HG03520 (cell line): ENCODE measurements around the gene ACOT12.
"Not testable (repeated sequence)": the region's sequence is repeated elsewhere in the genome, so short reads cannot be mapped to it uniquely, and the experiment has no call there.

ENCODE experiments used
- ATAC-seq: cut with Tn5 transposase; IDR thresholded peaks from one replicate; pipeline ENCODE4 v1.9.1; 2021; ENCODE audit warnings: mild to moderate bottlenecking, moderate library complexity; ENCODE audit not compliant: unreplicated experiment

The ACOT12 gene

DNA sequence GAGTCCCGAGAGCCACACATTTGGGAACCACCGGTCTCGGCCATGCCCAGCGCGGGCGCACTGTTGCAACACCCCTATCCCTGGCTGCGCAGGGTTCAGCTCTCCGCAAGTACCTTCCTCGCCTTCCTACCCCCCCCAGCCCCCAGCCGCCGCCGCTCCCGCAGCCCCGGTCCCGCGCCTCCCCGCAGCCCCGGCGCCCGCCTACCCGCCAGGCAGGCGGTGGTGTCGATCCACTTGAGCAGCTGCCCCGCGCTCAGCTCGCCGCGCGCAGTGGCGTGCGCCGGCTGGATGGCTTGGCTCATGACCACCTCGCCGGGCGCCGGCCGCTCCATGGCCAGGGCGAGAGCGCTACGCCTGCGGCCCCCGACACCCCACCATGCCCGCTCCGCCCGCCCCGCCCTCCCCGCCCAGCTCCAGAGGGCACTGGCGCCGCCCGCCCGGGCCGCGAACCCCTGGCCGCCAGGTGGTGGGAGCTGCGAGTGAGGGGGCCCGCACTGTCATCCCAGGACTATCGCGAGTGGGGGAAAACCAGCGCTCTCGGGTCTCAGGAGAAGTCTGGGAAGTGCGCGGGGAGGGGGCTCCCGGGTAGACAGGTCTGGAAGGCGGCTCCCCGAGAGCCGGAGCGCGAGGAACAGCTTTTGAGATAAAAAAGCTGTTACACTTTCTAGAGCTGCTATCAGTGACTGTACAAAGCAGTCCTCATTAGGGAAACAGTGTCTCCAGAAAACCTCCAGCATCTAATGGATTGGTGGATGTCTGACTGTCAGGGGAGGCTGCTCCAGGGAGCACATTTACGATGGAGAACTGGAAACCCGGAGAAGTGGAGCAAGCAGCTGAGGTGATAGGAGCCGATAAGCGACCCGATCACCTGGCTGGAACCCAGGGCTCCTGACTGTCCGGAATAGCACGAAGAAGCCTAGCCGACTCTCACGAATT lies at the start of gene ACOT12:
ACOT12 (minus strand) TSS at position 352 of the 936 bp plus-strand sequence; CDS start at position 332, 20 bp downstream.
- ATAC-seq = no peak

DNA sequence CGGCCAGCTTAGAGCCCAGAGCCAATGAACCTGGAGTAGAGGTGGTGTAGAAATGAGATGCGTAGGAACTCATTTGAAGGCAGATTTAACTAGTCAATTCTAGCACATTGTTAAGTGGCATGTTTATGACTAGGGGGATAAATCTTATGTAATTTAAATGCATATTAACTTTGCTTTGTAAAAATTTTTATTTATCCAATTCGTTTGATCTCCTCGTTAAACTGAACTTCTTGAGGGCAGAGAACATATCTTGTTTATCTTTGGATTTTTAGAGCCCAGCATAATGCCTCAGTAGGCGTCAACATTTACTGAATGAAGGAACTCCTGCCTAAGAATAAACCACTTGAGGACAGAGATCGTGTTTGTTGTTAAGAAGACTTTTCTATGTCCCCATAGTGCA lies 41.1 kb upstream of the ACOT12 start:
- ATAC-seq = no peak

DNA sequence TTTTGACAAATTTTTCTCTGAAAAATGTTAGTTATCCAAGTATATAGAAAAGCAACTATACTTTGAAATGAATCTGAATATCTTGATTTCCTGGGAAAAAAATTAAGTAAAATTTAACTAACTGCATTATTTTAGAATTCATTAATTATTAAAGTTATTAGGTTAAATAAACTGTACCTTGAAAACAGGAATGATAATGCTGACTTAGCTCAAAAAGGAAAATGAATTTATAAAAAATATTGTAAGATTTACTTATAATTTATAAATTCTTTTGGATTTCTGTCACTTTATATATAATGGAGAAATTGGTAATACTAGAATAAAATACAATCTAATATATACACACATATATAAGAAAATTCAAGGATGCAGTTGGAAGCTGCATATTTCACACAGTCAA lies 36.1 kb upstream of the ACOT12 start:
- no peak for ATAC-seq

DNA sequence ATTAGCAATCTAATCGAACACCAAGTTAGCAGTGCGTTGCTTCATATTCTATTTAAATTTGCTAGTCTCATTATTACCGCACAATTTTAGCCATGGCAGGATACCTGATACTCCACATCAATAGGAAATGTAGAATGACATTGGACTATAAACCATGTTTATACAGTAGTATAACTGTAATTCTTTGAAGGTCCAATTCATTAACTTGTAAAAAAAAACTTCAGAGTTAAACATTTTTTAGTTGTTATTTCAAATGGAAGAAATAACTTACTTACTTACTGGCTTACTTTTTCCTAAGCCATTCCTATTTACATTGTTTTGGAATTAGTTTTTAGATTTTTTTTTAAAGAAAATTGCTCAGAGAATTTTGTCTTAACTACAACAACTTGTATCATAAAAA lies 35.4 kb upstream of the ACOT12 start:
- no peak for ATAC-seq

DNA sequence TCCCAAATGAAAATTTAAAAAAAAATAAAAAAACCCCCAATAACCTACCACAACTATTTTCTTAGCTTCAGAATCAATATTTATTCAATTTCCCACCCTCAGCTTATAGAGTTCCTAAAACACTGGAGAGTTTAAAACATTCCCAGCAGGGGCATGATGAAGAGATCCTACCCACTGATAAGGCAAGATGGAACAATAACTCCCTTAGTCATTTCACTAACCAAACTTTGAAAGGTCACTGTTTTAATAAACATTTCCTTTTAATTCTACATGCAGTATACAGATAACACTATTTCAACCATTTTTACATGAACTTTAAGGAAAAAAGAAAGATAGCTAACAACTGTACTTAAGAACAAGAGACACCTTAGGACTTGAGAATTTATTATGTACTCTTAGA lies 34.9 kb upstream of the ACOT12 start:
- no peak for ATAC-seq

DNA sequence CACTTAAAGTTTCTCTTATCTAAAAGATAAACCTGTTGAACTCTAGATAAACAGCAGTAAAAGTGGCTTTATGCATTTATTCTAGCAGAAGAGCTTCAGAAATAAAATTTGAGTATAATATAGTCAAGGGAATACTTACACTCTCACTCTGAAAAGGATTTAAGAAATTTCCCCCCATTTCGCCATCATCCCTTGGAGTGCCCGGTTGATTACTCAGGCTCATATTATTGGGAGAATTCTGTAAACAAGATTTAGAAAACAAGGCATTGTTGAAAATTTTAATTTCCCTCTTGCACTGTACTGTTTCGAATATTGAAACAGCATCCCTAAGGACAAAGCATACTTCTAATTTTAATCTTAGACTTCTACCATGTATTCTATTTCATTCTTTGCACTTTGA lies 34.5 kb upstream of the ACOT12 start:
- ATAC-seq = no peak

DNA sequence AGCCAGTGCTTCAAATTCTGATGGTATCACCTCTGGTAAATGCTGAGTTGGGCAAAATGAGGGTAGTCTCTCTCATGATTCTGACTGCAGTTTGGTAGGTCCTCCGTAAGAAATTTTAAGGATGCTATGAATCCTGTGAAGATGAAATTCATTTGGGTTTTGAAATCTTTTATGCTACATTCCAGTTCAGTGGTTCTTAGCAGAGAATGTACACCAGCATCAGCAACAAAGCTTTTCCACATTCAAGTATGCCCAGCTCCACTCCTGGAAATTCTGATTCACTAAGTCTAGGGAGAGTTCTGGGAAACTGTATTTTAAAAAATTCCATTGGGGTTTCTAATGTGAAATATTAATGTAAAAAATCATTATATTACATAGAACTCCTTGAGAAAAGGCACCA lies 33.6 kb upstream of the ACOT12 start:
- no peak for ATAC-seq

DNA sequence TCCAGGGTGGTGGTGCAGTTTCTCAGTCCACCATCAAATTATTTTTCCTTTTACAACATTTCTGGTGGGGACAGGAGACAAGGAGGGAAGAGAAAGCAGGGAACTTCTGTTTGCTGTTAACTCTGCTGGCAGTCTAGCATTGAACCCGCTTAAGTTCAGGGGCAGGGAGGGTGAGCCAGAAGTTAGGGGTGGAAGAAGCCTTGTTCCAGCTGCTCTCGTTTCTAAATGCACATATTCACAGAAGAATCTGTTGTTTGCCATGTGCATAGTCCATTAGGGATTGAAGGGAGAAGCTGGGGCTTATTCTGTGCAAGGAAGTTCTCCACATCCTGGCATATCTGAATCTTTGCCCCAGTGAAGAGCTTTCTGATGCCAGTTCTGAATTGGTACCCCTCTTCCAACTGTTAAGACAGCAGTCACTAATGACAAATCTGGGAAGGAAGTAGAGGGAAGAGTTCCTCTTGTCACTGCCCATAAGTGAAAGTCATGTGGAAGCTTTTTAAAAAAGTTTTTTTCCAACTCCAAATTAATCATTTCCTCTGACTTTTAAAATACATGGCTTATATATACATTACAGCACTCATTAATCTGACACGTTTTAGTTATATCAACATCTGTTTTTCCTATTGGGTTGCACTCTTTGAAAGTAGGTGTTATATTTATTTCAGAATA lies 32.6 kb upstream of the ACOT12 start:
- no peak for ATAC-seq

DNA sequence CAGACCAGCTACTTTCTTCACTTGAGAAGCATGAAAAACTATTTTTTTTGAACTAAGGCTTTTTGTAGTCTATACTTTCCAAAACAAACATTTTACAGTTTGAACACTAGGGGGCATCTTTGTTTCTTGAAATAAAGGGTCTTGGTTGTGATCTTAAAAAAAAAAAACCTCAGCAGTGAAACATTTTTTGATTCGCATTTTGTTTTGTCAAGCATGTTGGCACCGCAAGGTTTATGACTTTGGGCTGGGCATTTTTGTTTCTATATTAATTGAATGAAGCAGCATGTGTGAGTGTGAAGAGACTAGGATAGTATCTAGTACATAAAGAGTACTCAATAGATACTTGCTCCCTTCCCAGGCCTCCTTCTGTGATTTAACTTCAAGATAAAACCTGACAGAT lies 31.6 kb upstream of the ACOT12 start:
- no peak for ATAC-seq

DNA sequence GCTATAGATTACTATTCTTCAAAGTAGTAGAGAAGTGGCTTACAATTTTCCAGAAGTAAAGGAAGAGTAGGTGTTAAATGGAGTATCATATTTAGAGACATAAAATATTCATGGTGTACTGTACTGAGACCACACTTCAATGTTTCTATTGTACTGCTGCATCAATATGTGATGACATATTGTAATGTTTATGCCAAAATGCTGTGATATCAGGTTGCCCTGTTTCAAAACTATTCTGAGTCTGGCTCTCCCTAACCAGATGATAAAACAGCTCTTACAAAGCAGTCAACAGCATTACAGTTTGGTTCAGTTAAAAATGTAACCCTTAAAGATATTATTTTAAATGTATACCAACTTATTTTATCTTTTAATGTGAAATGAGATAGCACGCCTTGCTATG lies 30.8 kb upstream of the ACOT12 start:
- ATAC-seq = no peak

DNA sequence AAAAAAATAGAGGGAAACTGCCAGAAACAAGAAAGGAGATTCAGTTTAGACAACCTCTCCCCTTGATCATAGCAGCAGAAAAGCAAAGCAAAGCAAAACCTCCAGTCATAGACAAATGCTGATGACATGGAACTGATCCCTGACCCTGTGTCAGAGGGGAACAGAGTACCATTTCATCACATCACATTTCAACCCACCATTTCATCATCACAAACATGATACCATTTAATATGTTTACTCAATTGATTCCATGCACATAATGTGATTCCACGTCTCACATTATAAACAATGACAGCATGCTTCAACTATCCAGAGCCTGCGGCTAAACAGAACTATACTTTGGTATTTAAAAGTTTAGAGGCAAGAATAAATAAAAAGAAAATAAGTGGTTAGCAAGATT lies 28.7 kb upstream of the ACOT12 start:
- ATAC-seq = no peak

DNA sequence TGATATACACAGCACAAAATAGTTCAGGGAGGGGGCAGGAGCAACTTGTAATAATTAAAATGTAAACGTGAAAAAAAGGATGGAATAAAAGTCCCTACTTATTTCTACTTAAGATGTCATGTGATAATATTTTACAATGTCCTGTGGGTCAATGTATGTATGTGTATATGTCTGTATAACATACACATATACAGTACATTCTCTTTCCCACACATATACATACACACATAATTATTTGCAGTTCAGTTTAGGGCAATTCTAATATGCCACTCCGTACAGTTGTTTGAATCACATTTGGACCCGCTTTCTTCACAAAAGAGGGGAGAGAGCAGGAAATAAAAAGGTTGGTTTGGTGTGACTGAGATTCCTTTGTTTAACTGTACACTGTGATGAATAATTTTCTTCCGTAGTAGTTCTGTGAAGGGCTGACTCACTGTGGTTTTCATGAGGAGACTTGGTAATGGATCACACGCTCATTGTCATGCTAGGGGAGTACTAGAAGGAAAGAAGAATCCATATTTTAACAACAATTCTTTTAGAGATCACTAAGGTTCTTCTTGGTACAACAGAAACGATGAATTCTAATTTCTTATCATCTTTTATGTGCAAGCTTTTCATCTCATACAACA lies 26.2 kb upstream of the ACOT12 start:
- ATAC-seq = no peak

DNA sequence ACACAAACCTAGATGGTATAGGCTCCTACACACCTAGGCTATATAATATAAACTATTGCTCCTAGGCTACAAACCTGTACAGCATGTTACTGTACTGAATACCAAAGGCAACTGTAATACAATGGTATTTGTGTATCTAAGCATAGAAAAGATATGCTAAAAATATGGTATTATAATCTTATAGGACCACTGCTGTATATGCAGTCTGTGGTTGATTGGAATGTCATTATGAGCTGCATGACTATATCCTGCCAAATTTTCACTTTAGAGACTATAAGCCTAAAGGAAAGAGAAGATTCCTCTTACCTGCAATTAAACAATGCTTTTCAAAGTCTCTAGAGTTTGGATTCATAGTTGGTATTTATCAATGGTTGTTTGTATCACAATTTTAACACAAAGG lies 24.7 kb upstream of the ACOT12 start:
- ATAC-seq = no peak

DNA sequence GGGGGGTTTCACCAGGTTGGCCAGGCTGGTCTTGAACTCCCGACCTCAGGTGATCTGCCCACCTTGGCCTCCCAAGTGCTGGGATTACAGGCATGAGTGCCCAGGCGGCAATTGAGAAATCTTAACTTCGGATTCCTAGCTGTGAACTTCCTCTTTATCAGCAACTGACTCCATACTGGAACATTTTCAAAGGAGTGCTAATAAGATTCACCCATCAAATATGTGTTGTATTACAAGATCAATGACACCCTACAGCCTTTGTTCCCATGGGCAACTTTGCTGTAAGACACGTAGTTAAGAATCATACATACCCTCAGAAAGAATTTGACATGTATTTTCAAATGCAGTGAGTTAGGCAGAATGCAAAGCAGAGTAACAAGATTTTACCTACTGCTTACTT lies 23.1 kb upstream of the ACOT12 start:
- no peak for ATAC-seq

DNA sequence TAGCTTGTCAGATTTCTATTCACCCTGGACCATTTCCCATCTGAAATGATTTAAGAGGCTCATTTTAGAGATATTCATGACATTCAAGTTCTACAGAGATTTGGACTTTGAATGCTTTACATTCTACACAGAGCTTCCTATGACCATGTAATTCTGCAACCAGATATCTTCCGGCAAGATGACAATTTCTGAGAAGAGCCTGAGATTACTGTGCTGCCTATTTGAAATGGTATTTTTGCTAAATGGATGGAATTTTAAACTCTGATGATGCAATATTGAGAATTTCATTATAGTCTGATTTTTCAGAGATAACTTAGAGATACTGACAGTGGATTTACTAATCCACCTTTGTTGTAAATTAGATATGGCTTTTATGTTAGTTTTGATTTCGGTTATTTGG lies 16.0 kb upstream of the ACOT12 start:
- ATAC-seq = no peak

DNA sequence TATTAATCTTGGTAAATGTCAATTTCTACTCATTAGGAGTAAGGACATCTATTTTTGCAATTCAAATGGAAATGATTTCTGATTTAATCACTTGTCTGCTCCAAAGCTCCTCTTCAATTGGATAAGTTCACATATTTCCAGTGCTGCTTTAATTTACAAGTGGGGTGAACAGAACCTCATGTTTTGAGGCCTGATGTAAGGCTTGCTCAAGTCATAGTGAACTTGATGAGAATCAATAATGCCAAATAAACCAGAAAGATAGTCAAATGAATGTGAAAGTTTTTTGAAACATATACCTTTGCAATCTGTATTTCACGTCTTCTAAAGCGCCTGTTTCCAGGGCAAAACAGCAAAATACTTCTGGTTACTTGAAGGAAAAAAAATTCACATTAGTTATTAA lies 15.4 kb upstream of the ACOT12 start:
- ATAC-seq = no peak

DNA sequence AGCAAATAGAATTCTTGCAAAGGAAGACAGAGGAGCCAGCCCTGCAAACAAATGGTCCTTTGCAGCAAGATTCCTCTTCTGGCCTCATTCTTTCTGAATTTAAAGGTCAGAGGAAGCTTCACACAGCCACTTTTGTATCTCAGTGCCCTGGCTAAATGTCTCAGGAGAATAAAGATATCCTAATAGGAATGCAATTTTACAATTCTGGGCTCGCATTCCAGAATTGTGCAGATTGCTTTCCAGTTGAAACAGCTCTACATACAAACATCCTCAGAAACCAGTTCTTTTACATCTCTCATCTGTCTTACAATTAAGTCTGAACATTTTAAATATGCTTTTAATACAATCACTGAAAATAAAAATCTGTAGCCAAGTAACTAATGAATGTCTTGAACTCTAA lies 14.6 kb upstream of the ACOT12 start:
- ATAC-seq = no peak

DNA sequence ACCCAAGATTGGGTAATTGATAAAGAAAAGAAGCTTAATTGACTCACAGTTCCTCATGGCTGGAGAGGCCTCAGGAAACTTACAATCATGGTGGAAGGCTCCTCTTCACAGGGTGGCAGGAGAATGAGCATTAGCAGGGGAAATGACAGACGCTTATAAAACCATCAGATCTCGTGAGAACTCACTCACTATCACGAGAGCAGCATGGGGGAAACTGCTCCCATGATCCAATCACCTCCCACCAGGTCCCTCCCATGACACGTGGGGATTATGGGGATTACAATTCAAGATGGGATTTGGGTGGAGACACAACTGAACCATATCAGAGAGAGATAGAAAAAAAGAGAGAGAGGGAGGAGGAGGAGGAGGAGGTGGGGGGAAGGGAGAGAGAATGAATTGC lies 13.9 kb upstream of the ACOT12 start:
- ATAC-seq = not testable (repeated sequence)

DNA sequence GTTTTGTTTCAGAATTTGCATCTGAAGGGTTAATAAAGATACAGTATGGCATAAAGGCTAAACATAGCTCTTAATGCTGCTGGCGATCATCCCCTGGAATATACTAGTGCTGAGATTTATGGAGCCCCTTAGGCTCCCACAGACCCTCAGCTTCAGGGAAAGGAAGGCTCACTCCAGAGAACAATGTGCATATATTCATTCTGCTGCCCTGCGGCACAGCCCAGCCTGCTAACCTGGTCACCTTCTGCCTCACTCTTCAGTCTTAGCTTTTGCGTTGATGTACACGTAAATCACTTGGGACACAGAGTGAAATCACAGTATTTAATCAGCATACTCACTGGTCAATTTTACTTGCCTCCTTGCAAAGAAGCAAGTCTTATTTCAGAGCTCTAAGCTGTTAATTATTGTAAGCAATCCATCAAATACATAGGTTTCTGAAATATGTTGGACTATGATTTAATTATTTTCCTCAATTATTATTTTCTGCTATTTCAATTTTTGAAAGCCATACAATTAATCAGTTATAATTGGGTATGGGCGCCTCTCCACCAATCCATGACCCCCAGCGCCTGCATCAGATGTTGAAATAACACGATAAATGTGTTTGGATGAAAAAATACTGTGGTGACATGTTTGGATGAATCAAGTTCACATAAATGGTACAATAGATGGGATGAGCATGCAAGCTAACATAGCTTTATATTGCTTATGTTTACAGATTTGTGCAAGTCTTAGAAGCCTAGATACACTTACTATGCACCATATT lies 11.4 kb upstream of the ACOT12 start:
- ATAC-seq = no peak

DNA sequence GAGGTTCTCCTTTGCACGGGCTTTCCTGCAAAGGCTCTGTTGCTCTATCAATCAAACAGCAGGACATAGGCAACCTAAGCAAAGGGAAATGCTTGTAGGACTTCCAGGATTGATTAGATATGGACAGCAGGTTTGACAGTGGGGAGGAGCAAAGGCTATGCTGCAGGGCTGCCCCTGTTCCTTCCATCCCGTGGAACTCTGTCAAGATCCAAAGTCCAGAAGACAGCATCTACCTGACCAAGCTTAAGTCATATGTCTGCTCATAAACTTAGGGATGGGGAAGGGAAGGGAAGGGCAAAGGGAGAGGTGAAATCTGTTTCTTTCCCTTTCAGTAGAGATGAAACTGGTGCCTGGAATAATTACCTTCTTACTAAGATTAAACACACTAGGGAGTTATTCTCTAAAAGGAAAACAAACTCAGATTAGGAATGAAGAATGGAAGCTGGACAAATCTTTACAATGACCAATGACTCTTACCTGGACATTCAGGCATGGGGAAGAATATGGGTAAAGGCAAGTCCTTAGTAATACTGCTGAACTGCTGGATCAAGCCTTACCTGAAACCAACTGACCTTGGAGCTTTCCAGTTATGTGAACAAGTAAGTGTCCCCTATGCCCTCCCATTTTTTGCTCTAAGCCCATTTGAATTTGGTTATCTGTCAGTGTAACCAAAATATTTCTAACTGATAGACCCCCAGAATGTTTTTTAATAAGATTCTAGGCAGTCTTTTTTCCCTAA lies 8.4 kb upstream of the ACOT12 start:
- ATAC-seq = no peak
